COR-L47 (cell line): Measurements from ENCODE around the gene DMC1.
A peak's percentile ranks its signal among the peaks of the same experiment; 100 is the strongest.

Experiments
- DNase-seq: peaks from one replicate; lab custom pipeline; 2025; lab: John Stamatoyannopoulos, UW

Gene DMC1

GRCh38 chr22:38567531-38568285, 2.3 kb downstream of the DMC1 start:
- DNase-seq, result no peak

GRCh38 chr22:38566726-38567504, 3.1 kb downstream of the DMC1 start:
- peak; percentile 27 for DNase-seq

- no peak for DNase-seq
These were observed 4.5 kb downstream of the DMC1 start for GRCh38 chr22:38565441-38565840.

- DNase-seq, result no peak
These were observed 5.3 kb downstream of the DMC1 start for GRCh38 chr22:38564669-38565068.

GRCh38 chr22:38554281-38554680, 15.7 kb downstream of the DMC1 start:
- DNase-seq, result no peak

- DNase-seq, result no peak
These were observed 20.7 kb downstream of the DMC1 start for GRCh38 chr22:38549101-38549894.

- DNase-seq, result no peak
These were observed 29.3 kb downstream of the DMC1 start for GRCh38 chr22:38540701-38541100.

GRCh38 chr22:38531251-38531938, 38.6 kb downstream of the DMC1 start:
- DNase-seq, result no peak

- no peak for DNase-seq
These were observed 45.6 kb downstream of the DMC1 start for GRCh38 chr22:38524429-38524828.

GRCh38 chr22:38523479-38523878, 46.5 kb downstream of the DMC1 start:
- DNase-seq, result no peak

GRCh38 chr22:38523029-38523428, 47.0 kb downstream of the DMC1 start:
- DNase-seq, result no peak

- no peak for DNase-seq
These were observed 50.3 kb downstream of the DMC1 start for GRCh38 chr22:38519453-38520250.

GRCh38 chr22:38518620-38519019, 51.4 kb downstream of the DMC1 start:
- DNase-seq, result no peak

GRCh38 chr22:38513063-38513462, 56.9 kb downstream of the DMC1 start:
- peak; percentile 6 for DNase-seq

- no peak for DNase-seq
These were observed 59.5 kb downstream of the DMC1 start for GRCh38 chr22:38510416-38510970.

- DNase-seq, result peak; percentile 93
These were observed 63.6 kb downstream of the DMC1 start, which contains the start of gene DDX17 for GRCh38 chr22:38506118-38506962. Gene DDX17, minus strand, starts transcription at chr22:38506311.

- DNase-seq, result peak; percentile 62
These were observed 64.4 kb downstream of the DMC1 start for GRCh38 chr22:38505541-38506117.

GRCh38 chr22:38504731-38505540, 65.0 kb downstream of the DMC1 start:
- peak; percentile 32 for DNase-seq

GRCh38 chr22:38503021-38503420, 67.0 kb downstream of the DMC1 start:
- DNase-seq, result no peak
